HFF-Myc (cell line): ENCODE measurements around the gene TRIM14.

Experiments used
- DNase-seq: peaks from one replicate; pipeline ENCODE4 v3.0.0-alpha.2; 2011; ENCODE audit warnings: low read depth; ENCODE audit errors: extremely low read depth
- H3K4me3 ChIP-seq: replicated peaks from 2 replicates; pipeline ENCODE4 v1.5.1; 2011; ENCODE audit warnings: low read depth, mild to moderate bottlenecking, control low read depth, low read length
- CTCF ChIP-seq: IDR thresholded peaks from 2 replicates; pipeline ENCODE4 v1.5.1; 2012; ENCODE audit warnings: mild to moderate bottlenecking, low read depth, low read length, control low read depth; ENCODE audit errors: missing control alignments

The TRIM14 gene

GRCh38 chr9:98034593-98035546 lies 84.2 kb downstream of the TRIM14 start:
- DNase-seq, result peak; percentile 65
- H3K4me3 ChIP-seq, result no peak overlapping the region
- peak; percentile 79 for TF ChIP-seq CTCF

GRCh38 chr9:98031935-98032334 lies 87.1 kb downstream of the TRIM14 start:
- TF ChIP-seq CTCF, result no peak
- no peak for DNase-seq
- no peak overlapping the region for H3K4me3 ChIP-seq

- TF ChIP-seq CTCF, result no peak
- no peak for DNase-seq
- H3K4me3 ChIP-seq, result no peak overlapping the region
These were observed 87.9 kb downstream of the TRIM14 start for GRCh38 chr9:98031169-98031568.

GRCh38 chr9:98024702-98025101 lies 94.3 kb downstream of the TRIM14 start:
- DNase-seq, result no peak
- TF ChIP-seq CTCF, result no peak
- H3K4me3 ChIP-seq, result no peak overlapping the region

GRCh38 chr9:98022447-98022846 lies 96.6 kb downstream of the TRIM14 start:
- TF ChIP-seq CTCF, result no peak
- DNase-seq, result no peak
- H3K4me3 ChIP-seq, result no peak overlapping the region

GRCh38 chr9:98021306-98022040 lies 97.5 kb downstream of the TRIM14 start:
- DNase-seq, result no peak
- H3K4me3 ChIP-seq, result no peak overlapping the region
- no peak for TF ChIP-seq CTCF
